ENCODE results near the gene HTRA1.

The HTRA1 gene

DNA sequence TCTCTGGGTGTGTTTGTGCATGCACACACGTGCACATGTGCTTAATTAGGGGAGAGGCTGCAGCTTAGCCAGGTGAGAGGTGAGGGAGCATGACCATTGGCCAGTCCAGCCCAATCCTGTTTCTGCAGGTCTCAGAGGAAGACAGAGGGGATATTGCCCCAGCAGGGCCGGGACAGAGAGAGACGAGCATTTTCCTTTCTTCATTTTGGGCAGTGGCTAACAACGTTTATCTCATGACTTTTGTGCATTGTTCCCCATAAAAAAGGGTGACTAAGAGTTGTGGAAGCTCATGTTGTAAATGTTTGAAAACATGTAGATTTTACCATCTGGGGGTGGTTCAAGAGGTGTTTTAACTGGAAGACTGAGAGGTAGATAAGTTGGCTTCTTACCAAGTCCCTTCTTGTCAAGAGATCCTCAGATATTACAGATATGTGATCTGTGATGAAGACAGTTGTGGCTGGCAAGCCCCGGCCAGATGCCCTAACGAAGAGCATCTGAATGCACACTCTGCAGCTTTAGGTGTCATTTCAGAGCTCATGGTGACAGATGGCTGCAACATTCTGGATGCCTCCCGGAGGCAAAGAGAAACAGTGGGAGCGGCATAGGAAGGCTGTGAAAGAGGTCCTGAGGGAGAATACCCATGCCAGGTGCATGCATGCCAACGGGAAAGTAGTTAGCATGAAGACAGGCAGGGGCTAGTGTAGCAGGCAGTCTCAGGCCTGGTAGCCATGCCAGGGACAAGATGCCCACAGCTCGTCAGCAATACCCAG lies 82.5 kb downstream of the HTRA1 start:
- intact Hi-C loops (cut with micrococcal nuclease) = no loop called here
- H3K27me3 Mint-ChIP-seq = no peaks in the 10 kb centered on the region
- H3K4me1 Mint-ChIP-seq (ENCODE audit: low read depth) = peaks cover 24% of the 10 kb centered on the region
- H3K9me3 Mint-ChIP-seq = no peaks in the 10 kb centered on the region
- no peaks in the 10 kb centered on the region for H3K36me3 Mint-ChIP-seq (ENCODE audit: low read depth)
- no peak overlapping the region for H3K27ac Mint-ChIP-seq
- H3K4me3 Mint-ChIP-seq = no peak overlapping the region

DNA sequence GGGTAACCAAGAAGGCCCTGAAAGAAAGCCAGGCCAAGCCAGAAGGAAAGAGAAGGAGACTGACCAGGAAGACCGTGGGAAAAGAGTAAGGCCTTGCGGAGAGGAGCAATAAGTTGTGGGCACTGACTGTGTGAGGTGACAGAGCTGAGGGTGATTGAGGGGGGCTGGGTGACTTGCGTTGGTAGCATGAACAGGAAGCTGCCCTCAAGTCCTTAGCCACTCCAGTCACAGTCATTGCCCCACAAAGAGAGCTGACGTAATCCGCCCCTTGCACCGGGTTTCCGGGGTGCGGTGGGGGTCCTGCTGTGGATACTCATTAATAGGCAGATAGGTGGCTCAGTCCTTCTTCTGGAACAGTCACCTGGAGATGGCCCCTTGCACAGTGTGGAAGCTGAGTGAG lies 83.1 kb downstream of the HTRA1 start:
- Mint-ChIP-seq H3K9me3 (no peaks in the 10 kb centered on the region), H3K4me3 (no peak overlapping the region), H3K27me3 (no peaks in the 10 kb centered on the region), H3K27ac (no peak overlapping the region), H3K4me1 (ENCODE audit: low read depth) (peaks cover 24% of the 10 kb centered on the region), H3K36me3 (ENCODE audit: low read depth) (no peaks in the 10 kb centered on the region)
- intact Hi-C loops (cut with micrococcal nuclease) = no loop called here

DNA sequence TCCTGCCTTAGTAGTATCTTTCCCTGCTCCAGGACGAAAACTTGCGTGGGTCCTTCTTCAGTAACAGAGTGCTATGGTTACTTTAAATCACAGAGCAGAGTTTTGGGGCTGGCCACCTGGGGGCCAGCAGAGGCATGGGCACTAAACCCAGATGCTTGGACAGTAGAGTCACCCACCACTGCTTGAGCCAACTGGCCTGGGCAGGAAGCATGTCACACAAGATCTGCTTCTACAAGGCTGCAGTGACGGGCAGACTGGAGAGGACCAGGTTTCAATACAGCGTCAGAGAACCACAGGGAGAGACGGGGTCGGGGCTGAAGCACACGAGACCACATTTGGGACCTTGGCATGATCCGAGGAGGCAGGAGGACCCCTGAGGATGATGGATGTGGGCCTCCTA lies 84.9 kb downstream of the HTRA1 start:
- Mint-ChIP-seq H3K36me3 (ENCODE audit: low read depth) (no peaks in the 10 kb centered on the region), H3K27ac (no peak overlapping the region), H3K4me3 (no peak overlapping the region), H3K4me1 (ENCODE audit: low read depth) (peaks cover 24% of the 10 kb centered on the region), H3K9me3 (no peaks in the 10 kb centered on the region), H3K27me3 (no peaks in the 10 kb centered on the region)
- intact Hi-C loops (cut with micrococcal nuclease) = no loop called here

DNA sequence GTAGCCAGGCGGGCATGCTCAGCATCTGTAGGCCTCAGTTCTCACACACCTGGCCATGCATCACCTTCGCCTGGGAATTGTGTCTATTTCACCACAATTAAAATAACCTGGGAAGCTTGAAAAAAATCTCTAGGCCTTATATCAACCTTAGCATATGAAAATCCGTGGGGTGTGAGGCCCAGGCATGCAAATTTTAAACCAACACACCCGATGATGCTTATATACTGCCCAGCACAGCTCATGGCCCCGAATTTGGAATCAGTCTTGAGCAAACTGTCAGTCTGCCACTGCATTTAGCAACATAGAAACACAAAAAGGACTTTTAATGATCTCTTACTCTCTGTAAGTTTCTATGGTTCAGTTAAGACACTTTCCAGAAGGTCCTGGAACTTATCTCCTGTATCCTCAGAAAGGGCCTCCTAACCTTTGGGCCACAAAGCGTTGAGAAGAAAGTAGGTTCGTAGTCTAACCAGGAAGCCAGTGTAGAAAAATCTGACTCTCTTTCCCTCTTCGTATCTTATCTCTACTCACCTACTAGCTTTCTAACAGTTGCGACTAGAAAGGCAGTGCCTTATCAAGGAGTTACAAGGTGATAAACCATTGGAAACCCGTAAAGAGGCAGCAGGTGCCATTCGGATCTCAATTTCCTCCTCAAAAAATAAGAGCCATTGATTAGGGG lies 87.2 kb downstream of the HTRA1 start:
- H3K4me3 Mint-ChIP-seq = no peak overlapping the region
- H3K36me3 Mint-ChIP-seq (ENCODE audit: low read depth) = no peaks in the 10 kb centered on the region
- H3K4me1 Mint-ChIP-seq (ENCODE audit: low read depth) = peaks cover 15% of the 10 kb centered on the region
- H3K9me3 Mint-ChIP-seq = no peaks in the 10 kb centered on the region
- H3K27ac Mint-ChIP-seq = no peak overlapping the region
- intact Hi-C loops (cut with micrococcal nuclease) = no loop called here
- no peaks in the 10 kb centered on the region for H3K27me3 Mint-ChIP-seq

DNA sequence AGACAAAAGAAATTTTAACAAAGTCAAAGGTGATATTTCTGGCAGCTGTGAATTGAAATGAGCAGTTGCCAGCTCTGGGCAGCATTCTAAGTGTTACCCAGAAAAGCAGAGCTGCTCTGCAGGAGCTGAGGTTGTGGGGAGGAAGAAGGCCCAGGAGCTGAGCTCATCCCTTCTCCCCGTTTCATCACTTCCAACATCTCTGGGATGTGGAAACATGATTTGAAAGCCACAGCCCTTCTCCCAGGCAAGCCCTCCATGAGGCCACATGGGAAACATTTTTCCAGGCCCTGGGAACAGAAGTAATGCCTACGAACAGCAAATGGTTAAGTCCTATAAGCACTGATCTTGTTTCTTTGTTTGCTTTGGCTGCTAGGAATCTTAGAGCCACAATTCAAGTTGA lies 88.3 kb downstream of the HTRA1 start:
- Mint-ChIP-seq H3K4me3 (no peak overlapping the region), H3K4me1 (ENCODE audit: low read depth) (peaks cover 4% of the 10 kb centered on the region)
- intact Hi-C loops (cut with micrococcal nuclease) = no loop called here

DNA sequence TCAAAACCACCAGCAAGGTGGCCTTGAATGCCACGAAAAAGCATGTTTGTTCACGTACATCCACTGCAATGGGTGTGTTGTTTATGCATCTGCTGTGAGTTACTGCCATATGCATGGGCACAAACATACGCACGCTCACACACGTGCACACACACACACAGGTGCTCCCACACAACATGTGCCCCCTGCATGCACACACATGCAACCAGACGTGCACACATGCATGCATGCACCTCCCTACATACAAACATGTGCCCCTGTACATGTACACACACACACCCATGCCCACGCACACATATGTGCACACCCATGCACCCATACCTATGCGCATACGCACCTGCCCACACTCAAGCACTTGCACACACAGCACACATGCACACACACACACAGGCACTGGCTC lies 89.1 kb downstream of the HTRA1 start:
- Mint-ChIP-seq H3K36me3 (ENCODE audit: low read depth) (no peaks in the 10 kb centered on the region), H3K27ac (no peak overlapping the region), H3K27me3 (peaks cover 3% of the 10 kb centered on the region), H3K4me1 (ENCODE audit: low read depth) (no peaks in the 10 kb centered on the region), H3K9me3 (no peaks in the 10 kb centered on the region), H3K4me3 (no peak overlapping the region)
- intact Hi-C loops (cut with micrococcal nuclease) = no loop called here

More for the DNA sequence above, 88.3 kb downstream of the HTRA1 start:
- Mint-ChIP-seq H3K27me3 (no peaks in the 10 kb centered on the region), H3K36me3 (ENCODE audit: low read depth) (no peaks in the 10 kb centered on the region), H3K27ac (no peak overlapping the region), H3K9me3 (no peaks in the 10 kb centered on the region)

DNA sequence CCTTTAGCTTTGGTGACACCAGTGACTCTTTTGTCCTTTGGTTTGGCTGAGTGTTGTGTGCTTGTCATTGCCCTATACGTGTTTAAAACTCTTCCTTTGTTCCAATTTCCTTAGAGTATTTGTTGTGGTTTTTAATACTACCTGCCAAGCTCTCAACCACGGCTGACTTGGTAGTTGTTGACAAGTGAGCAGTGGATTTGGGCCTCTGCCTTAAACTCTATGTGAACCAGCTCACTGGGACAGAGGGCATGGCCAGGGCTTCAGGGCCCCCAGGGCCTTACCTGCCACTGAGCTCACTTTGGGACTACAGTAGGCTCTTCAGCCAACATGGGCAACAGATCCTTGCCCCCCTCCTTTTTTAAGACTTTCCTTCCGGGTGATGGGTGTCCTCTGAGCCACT lies 89.6 kb downstream of the HTRA1 start:
- Mint-ChIP-seq H3K27me3 (peaks cover 6% of the 10 kb centered on the region), H3K36me3 (ENCODE audit: low read depth) (no peaks in the 10 kb centered on the region), H3K27ac (no peak overlapping the region), H3K4me1 (ENCODE audit: low read depth) (no peaks in the 10 kb centered on the region), H3K9me3 (no peaks in the 10 kb centered on the region), H3K4me3 (no peak overlapping the region)
- intact Hi-C loops (cut with micrococcal nuclease) = no loop called here

DNA sequence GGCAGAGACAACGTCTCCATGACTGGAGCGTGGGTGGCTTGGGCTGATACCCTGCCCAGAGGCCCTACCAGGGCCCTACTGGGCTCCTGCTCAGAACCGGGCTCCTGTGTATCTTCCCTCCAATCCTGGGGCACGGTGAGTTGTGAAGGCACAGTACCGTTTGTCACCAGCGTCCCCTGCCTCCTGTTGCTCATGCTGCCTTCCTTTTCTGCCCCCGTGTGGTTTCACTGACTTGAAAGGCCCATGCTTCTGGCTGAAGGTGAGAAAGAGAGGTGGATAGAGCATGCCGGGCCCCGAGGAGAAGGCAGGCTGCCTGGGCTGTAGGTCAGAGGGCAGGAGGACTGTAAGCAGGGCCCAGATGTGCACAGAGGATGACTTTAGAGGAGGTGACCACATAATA lies 90.1 kb downstream of the HTRA1 start:
- intact Hi-C loops (cut with micrococcal nuclease) = no loop called here
- Mint-ChIP-seq H3K9me3 (no peaks in the 10 kb centered on the region), H3K4me3 (no peak overlapping the region), H3K27me3 (peaks cover 10% of the 10 kb centered on the region), H3K4me1 (ENCODE audit: low read depth) (no peaks in the 10 kb centered on the region), H3K36me3 (ENCODE audit: low read depth) (no peaks in the 10 kb centered on the region), H3K27ac (no peak overlapping the region)

DNA sequence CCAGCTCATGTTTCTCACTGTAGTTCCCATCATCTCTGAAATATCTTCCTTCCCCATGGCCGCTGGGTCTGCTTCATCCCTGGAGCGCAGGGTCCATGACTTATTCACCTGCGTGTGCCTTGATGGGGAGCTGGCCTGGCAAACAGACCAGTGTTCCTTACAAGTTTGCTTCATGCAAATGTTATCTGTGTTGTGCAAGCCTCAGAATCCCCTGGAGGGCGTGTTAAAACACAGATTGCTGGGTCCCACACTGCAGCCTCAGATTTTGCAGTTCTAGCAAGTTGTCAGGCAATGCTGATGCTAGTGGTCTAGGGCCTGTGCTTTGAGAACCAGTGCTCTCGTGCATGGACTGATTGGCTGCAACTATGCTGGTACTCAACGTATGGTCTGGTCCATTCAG lies 92.0 kb downstream of the HTRA1 start:
- Mint-ChIP-seq H3K36me3 (ENCODE audit: low read depth) (no peaks in the 10 kb centered on the region), H3K9me3 (no peaks in the 10 kb centered on the region), H3K27me3 (peaks cover 26% of the 10 kb centered on the region), H3K4me1 (ENCODE audit: low read depth) (no peaks in the 10 kb centered on the region), H3K4me3 (no peak overlapping the region), H3K27ac (no peak overlapping the region)
- intact Hi-C loops (cut with micrococcal nuclease) = no loop called here

DNA sequence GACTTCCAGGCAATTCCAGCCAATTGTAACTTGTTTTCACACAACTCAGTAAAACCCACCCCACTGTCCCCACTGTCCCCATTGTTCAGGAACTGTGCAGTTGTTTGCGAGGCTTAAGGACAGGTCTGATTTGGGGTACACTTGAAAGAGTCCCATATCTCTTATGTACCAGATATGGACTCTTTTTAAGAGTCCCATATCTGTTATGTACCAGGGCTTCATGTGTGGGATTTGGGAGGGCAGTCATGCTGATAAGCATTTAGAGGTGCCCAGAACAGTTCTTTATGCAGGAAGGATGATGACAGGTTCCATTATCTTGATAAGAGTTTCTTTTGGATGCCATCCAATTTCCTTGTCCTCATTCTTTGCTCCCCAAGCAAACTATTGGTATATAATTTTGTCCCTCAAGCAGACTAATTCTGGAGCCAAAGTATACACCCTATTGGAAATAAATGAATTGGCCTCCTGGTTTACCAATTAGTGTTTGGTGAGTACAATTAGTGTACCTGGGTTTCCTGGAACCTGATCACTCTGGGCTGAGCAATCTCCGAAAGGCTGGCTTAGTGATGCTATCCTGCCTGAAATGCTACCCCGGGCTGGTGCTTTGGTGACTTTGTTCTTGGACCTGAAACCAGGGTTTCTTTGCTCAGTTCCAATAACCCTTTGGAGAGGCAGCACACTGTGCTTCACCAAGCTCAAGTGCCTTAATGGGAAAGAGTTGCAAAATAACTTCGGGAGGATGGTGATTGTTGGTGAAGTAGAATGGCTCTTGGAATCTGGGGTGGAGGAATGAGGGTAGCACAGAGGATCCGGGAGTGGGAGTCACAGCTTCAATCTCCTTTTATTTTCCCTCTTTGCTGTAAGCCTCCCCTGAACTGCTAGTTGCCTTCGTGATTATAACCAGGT lies 93.0 kb downstream of the HTRA1 start:
- H3K27ac Mint-ChIP-seq = no peak overlapping the region
- no peaks in the 10 kb centered on the region for H3K9me3 Mint-ChIP-seq

DNA sequence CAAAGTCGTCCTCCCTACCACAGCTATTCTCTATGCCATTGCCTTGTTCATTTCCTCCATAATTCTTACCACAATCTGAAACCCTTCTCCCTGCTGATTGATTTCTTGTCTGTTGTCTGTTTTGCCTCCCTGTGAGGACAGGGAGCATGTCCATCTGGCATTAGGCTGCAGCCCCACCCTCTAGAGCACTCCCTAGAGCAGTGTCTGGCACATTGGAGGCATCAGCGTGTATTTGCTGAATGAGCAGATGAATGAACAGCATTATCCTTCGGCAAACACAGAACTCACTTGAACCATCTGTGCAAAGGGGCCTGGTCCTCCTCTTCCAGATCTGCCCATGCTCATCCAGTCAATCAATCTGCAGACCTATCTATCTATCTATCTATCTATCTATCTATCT lies 94.1 kb downstream of the HTRA1 start:
- intact Hi-C loops (cut with micrococcal nuclease) = no loop called here
- no peaks in the 10 kb centered on the region for H3K36me3 Mint-ChIP-seq (ENCODE audit: low read depth)
- no peak overlapping the region for H3K27ac Mint-ChIP-seq
- no peaks in the 10 kb centered on the region for H3K4me1 Mint-ChIP-seq (ENCODE audit: low read depth)
- no peak overlapping the region for H3K4me3 Mint-ChIP-seq
- peaks cover 45% of the 10 kb centered on the region for H3K27me3 Mint-ChIP-seq
- no peaks in the 10 kb centered on the region for H3K9me3 Mint-ChIP-seq

More for the DNA sequence above, 93.0 kb downstream of the HTRA1 start:
- Mint-ChIP-seq H3K4me3 (no peak overlapping the region), H3K27me3 (peaks cover 36% of the 10 kb centered on the region), H3K36me3 (ENCODE audit: low read depth) (no peaks in the 10 kb centered on the region), H3K4me1 (ENCODE audit: low read depth) (no peaks in the 10 kb centered on the region)
- intact Hi-C loops (cut with micrococcal nuclease) = no loop called here

DNA sequence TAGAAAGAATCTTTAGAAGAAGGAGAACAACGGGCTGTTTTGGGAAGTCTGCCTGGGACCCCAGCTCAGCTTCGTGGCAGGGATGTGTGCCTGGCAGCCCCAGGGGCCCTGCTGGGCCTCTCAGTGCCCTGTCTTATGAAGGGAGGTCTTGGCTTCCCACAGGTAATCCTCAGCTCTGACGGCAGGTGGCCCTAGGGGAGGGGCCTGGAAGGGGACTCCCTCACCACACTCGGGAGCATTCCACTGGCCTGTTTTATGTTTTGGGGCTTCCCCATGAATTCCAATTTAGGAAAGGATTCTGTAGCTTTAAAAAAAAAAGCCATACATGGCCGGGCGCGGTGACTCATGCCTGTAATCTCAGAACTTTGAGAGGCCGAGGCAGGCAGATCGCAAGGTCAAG lies 96.2 kb downstream of the HTRA1 start:
- Mint-ChIP-seq H3K4me3 (no peak overlapping the region), H3K4me1 (ENCODE audit: low read depth) (no peaks in the 10 kb centered on the region), H3K27me3 (peaks cover 59% of the 10 kb centered on the region), H3K9me3 (no peaks in the 10 kb centered on the region), H3K27ac (no peak overlapping the region), H3K36me3 (ENCODE audit: low read depth) (no peaks in the 10 kb centered on the region)
- intact Hi-C loops (cut with micrococcal nuclease) = no loop called here

DNA sequence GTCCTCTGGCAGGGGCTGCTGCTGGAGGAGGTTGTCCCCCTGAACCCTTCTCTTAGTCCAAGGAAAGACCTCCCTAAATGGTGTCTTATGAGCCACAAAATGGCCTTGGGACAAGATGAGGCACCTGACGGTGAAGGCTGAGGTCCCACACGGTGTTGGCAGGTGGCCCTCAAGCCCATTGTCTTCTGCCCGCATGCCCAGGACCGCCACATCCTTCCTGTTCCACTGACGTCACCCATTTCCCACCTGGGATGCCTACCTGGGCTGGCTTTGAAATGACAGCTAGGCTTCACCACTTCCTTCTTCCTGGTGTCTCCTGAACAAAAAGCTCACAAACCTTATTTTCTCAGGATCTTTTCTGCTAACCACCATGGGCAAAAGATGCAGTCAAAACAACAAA lies 97.1 kb downstream of the HTRA1 start:
- H3K4me3 Mint-ChIP-seq = no peak overlapping the region
- H3K27ac Mint-ChIP-seq = no peak overlapping the region
- peaks cover 62% of the 10 kb centered on the region for H3K27me3 Mint-ChIP-seq
- no peaks in the 10 kb centered on the region for H3K4me1 Mint-ChIP-seq (ENCODE audit: low read depth)
- H3K36me3 Mint-ChIP-seq (ENCODE audit: low read depth) = no peaks in the 10 kb centered on the region
- intact Hi-C loops (cut with micrococcal nuclease) = no loop called here
- no peaks in the 10 kb centered on the region for H3K9me3 Mint-ChIP-seq

DNA sequence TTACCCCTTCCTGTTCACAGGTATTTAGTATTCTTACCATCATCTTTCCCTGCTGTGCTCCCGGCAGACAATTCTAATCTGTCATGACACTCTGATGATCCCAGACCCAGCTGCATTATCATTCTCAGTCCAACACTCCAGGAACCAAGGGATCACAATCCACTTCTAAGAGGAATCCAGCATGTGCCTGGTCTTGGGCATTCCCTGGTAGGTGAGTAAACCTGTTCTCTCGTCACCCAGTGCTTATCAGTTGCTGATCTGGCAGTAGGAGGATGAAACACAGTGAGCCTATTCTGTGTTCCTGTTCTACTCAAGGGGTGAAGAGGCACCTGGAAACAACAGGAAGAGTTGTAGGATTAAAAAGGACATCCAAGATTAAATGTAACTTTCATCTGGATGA lies 97.9 kb downstream of the HTRA1 start:
- H3K9me3 Mint-ChIP-seq = no peaks in the 10 kb centered on the region
- H3K27ac Mint-ChIP-seq = no peak overlapping the region
- H3K36me3 Mint-ChIP-seq (ENCODE audit: low read depth) = no peaks in the 10 kb centered on the region
- intact Hi-C loops (cut with micrococcal nuclease) = no loop called here
- peaks cover 65% of the 10 kb centered on the region for H3K27me3 Mint-ChIP-seq
- H3K4me1 Mint-ChIP-seq (ENCODE audit: low read depth) = no peaks in the 10 kb centered on the region
- H3K4me3 Mint-ChIP-seq = no peak overlapping the region
